Effector memory CD4-positive, alpha-beta T cell (primary cell): ENCODE data around the gene MAST3.
"Not testable (repeated sequence)": the region's sequence is repeated elsewhere in the genome, so short reads cannot be mapped to it uniquely, and the experiment has no call there.

Experiments
- DNase-seq, 3 donors: peaks; one replicate each; pipeline ENCODE4 v3.0.0-alpha.2; 2020
- H3K27ac ChIP-seq: 2 replicates; pipeline ENCODE4 v1.7.0; 2013; ENCODE audit warnings: mild to moderate bottlenecking, low read length, moderate library complexity; ENCODE audit not compliant: insufficient read depth, poor library complexity, severe bottlenecking
- H3K27me3 ChIP-seq: replicated peaks from 2 replicates; pipeline ENCODE4 v1.7.0; 2013; ENCODE audit warnings: mild to moderate bottlenecking, low read length; ENCODE audit not compliant: insufficient read depth, control insufficient read depth, poor library complexity, severe bottlenecking
- H3K36me3 ChIP-seq: 2 replicates; pipeline ENCODE4 v1.7.0; 2013; ENCODE audit warnings: mild to moderate bottlenecking, low read length, moderate library complexity; ENCODE audit not compliant: control insufficient read depth, insufficient read depth
- H3K4me1 ChIP-seq: 2 replicates; pipeline ENCODE4 v1.7.0; 2013; ENCODE audit warnings: low read length, mild to moderate bottlenecking; ENCODE audit not compliant: control insufficient read depth, insufficient read depth, poor library complexity, severe bottlenecking
- H3K4me3 ChIP-seq: 2 replicates; pipeline ENCODE4 v1.7.0; 2013; ENCODE audit warnings: low read length, low read depth, mild to moderate bottlenecking; ENCODE audit not compliant: insufficient read depth, poor library complexity, severe bottlenecking
- H3K9me3 ChIP-seq: 2 replicates; pipeline ENCODE4 v1.7.0; 2013; ENCODE audit warnings: mild to moderate bottlenecking, low read length, moderate library complexity; ENCODE audit not compliant: control insufficient read depth

MAST3 gene

DNA sequence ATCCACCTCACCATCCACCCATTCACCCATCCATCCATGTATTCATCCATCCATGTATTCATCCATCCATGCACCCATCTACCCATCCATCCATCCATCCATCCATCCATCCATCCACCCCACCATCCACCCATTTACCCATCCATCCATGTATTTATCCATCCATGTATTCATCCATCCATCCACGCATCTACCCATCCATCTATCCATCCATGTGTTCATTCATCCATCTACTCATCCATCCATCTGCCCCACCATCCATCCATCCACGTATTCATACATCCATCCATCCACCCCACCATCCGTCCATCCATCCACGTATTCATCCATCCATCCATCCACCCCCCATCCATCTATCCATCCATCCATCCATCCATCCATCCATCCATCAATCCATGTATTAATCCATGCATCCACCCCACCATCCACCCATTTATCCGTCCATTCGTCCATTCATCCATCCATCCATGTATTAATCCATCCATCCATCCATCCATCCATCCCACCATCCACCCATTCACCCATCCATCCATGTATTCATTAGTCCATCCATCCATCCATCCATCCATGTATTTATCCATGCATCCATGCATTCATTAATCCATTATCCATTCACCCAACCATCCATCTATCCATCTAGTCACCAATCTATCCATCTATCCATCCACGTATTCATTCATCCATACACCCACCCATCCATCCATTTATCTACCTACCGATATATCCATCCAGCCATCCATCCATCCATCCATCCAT, 13.5 kb upstream of the MAST3 start:
- H3K9me3 ChIP-seq: no peaks in the 10 kb centered on the region
- H3K36me3 ChIP-seq: peaks cover 23% of the 10 kb centered on the region
- H3K27me3 ChIP-seq: no peaks in the 10 kb centered on the region
- no peak overlapping the region for H3K27ac ChIP-seq
- no peak for DNase-seq
- H3K4me3 ChIP-seq: no peak overlapping the region
- H3K4me1 ChIP-seq: peaks cover 21% of the 10 kb centered on the region

DNA sequence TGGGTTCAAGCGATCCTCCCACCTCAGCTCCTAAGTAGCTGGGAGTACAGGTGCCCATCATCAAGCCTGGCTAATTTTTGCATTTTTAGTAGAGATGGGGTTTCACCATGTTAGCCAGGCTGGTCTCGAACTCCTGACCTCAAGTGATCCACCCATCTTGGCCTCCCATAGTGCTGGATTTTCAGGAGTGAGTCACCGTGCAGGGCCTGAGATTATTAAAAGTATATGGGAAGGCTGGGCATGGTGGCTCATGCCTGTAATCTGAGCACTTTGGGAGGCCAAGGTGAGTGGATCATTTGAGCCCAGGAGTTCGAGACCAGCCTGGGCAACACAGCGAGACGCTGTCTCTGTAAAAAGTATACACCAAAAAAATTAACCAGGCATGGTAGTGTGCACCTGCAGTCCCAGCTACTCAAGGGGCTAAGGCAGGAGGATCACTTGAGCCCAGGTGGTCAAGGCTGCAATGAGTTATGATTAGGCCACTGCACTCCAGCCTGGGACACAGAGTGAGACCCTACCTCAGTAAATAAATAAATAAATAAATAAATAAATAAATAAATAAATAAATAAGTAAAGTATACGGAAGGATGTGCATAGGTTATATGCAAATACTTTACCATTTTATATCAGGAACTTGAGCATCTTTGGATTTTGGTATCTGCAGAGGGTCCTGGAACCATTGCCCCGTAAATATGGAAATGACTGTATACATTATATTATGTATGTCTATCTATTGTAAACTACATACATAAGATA, 11.7 kb upstream of the MAST3 start:
- peak overlapping the region; percentile 63 for H3K4me3 ChIP-seq
- peak overlapping the region; percentile 81 for H3K27ac ChIP-seq
- H3K4me1 ChIP-seq: peaks cover 35% of the 10 kb centered on the region
- no peaks in the 10 kb centered on the region for H3K27me3 ChIP-seq
- no peaks in the 10 kb centered on the region for H3K9me3 ChIP-seq
- DNase-seq: no peak
- H3K36me3 ChIP-seq: peaks cover 15% of the 10 kb centered on the region

GRCh38 chr19:18086590-18087138, 10.9 kb upstream of the MAST3 start, which contains the start of gene IL12RB1:
Gene IL12RB1, minus strand, starts transcription at chr19:18086934. Its CDS starts 111 bp downstream, at chr19:18086823.
- Histone ChIP-seq H3K27ac (peak within 1 kb of the TSS; percentile 81), H3K27me3 (no peaks in the 10 kb centered on the region), H3K9me3 (no peaks in the 10 kb centered on the region), H3K36me3 (peaks cover 13% of the 10 kb centered on the region), H3K4me3 (peak within 1 kb of the TSS; percentile 63), H3K4me1 (peaks cover 42% of the 10 kb centered on the region)
- DNase-seq: peak; percentile 35 to 51 (median 41)

DNA sequence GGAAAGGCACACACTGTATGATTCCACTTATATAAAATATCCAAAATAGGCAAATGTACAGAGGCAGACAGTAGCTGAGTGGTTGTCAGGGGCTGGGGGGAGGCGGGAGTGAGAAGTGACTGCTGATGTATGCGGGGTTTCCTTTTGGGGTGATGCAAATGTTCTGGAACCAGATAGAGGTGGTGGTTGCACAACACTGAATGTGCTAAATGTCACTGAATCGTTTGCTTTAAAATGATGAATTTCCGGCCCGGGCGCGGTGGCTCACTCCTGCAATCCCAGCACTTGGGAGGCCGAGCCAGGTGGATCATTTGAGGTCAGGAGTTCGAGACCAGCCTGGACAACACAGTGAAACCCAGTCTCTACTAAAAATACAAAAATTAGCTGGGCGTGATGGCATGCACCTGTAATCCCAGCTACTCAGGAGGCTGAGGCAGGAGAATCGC, 8.5 kb upstream of the MAST3 start:
- peak; percentile 54 to 63 (median 55) for DNase-seq
- not testable (repeated sequence) for H3K4me3 ChIP-seq, H3K36me3 ChIP-seq, H3K9me3 ChIP-seq, H3K27me3 ChIP-seq
- peak overlapping the region; percentile 93 for H3K27ac ChIP-seq
- peaks cover 45% of the 10 kb centered on the region for H3K4me1 ChIP-seq

DNA sequence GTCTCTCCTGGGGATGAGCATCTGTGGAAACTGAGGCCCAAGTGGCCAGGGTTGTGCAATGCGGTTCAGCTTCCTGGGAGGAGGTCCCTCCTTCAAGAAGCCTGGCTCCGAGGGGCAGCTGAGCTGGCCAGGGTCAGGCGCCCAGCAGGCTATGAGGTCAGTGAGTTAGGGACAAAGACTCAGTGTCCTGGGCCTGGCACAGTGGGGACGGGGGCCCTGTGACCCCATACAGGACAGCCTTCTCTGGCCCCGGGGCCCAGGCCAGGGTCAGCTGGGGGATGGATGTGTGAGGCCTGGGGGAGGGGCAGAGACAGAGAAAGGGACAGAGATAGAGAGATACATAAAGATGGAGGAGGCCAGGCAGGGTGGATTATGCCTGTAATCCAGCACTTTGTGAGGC, 7.9 kb upstream of the MAST3 start:
- Histone ChIP-seq H3K9me3 (no peaks in the 10 kb centered on the region), H3K4me1 (peaks cover 40% of the 10 kb centered on the region), H3K27ac (peak overlapping the region; percentile 93), H3K27me3 (no peaks in the 10 kb centered on the region), H3K4me3 (no peak overlapping the region), H3K36me3 (no peaks in the 10 kb centered on the region)
- DNase-seq: no peak

- no peak for DNase-seq
- H3K9me3 ChIP-seq: no peaks in the 10 kb centered on the region
- H3K4me3 ChIP-seq: no peak overlapping the region
- H3K27ac ChIP-seq: peak overlapping the region; percentile 93
- H3K4me1 ChIP-seq: peaks cover 38% of the 10 kb centered on the region
- H3K36me3 ChIP-seq: no peaks in the 10 kb centered on the region
- no peaks in the 10 kb centered on the region for H3K27me3 ChIP-seq
Observed at GRCh38 chr19:18090545-18091216, 6.9 kb upstream of the MAST3 start.

DNA sequence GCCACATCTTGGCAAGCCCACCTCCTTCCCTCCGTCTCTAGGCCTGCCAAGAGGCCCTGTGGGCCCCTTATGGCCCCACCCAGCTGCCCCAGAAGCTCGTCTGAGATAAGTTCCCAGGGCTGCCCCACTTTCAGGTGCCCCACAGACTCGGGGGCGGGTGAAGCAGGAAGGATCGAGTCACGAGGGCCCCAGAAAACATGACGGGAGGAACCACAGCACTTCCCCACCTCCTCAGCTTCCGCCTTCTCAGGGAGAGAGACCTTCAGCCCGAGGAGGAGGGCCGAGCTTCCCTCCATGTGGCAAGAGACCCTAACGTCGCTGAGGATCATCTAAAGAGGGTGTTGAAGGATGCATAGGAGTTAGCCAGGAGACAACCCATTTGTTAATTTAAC, 6.4 kb upstream of the MAST3 start:
- peak; percentile 78 to 84 (median 80) for DNase-seq
- Histone ChIP-seq H3K4me3 (no peak overlapping the region), H3K27ac (peak overlapping the region; percentile 93), H3K4me1 (peaks cover 38% of the 10 kb centered on the region), H3K36me3 (no peaks in the 10 kb centered on the region), H3K27me3 (no peaks in the 10 kb centered on the region), H3K9me3 (no peaks in the 10 kb centered on the region)

DNA sequence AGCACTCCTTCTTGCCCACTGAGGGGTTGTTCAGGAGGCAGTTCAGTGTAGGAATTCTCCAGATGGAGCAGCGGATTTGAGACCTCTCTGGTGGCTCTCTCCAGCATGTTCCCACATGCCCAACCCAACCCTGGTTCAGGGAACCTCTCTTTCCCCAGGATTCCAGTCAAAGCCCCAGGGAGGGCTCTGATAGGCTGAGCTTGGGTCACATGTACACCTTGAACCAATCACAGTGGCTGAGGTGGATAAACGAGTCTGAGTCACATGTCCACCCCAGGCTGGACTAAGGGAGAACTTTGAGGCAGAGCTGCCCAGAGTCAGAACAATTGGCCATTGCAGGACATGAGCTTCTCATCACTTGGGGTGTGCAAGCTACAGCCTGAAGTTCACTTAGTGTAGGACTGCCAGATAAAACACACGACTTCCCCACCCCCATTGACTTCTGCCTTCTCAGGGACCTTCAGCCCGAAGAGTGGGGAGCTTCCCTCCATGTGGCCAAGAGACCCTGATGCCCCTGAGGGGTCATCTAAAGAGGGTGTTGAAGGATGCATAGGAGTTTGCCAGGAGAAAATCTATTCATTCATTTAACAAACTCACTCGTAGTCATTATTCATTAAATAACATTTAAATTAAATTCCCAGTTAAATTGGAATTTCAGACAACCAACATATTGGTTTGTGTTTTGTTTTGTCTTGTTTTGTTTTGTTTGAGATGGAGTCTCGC, 4.0 kb upstream of the MAST3 start:
- Histone ChIP-seq H3K27me3 (no peaks in the 10 kb centered on the region), H3K27ac (no peak overlapping the region), H3K4me1 (peaks cover 38% of the 10 kb centered on the region), H3K36me3 (no peaks in the 10 kb centered on the region), H3K4me3 (no peak overlapping the region), H3K9me3 (no peaks in the 10 kb centered on the region)
- DNase-seq: no peak

- no peak for DNase-seq
- no peak overlapping the region for H3K27ac ChIP-seq
Observed at GRCh38 chr19:18096258-18096657, 1.3 kb upstream of the MAST3 start.

More at GRCh38 chr19:18096258-18096657, 1.3 kb upstream of the MAST3 start:
- Histone ChIP-seq H3K36me3 (no peaks in the 10 kb centered on the region), H3K4me3 (no peak overlapping the region), H3K9me3 (no peaks in the 10 kb centered on the region), H3K27me3 (no peaks in the 10 kb centered on the region), H3K4me1 (peaks cover 25% of the 10 kb centered on the region)
